Peyer's patch (tissue), 4 donors: ENCODE data around the gene ADARB1. TPM values are rescaled to one million over a fixed set of nuclear protein-coding genes. Genes with fewer than 3 reads are reported as not detected.

Experiments used
- DNase-seq, 3 donors: peaks; one replicate each; pipeline ENCODE4 v3.0.0-alpha.2; 2017 to 2019
- H3K27ac ChIP-seq, 4 donors: fragments of 200-600 bp; sonication (generic); one replicate each; pipeline ENCODE4 v1.5.1; 2016 to 2019
- H3K27me3 ChIP-seq, 2 donors: fragments of 200-600 bp; sonication (generic); one replicate each; pipeline ENCODE4 v1.5.1; 2019
- H3K36me3 ChIP-seq, 3 donors: fragments of 200-600 bp; sonication (generic); one replicate each; pipeline ENCODE4 v1.5.1; 2016 to 2019
- H3K4me1 ChIP-seq, 4 donors: fragments of 200-600 bp; sonication (generic); one replicate each; pipeline ENCODE4 v1.5.1; 2016 to 2019
- H3K4me3 ChIP-seq, 4 donors: fragments of 200-600 bp; sonication (generic); 1 replicate in 3 of 4; 2 replicates in 1 of 4; pipeline ENCODE4 v1.5.1; 2016 to 2019; ENCODE audit warnings: mild to moderate bottlenecking in 1 of 4
- H3K9me3 ChIP-seq, 4 donors: fragments of 200-600 bp; sonication (generic); one replicate each; pipeline ENCODE4 v1.5.1; 2016 to 2019; ENCODE audit warnings: mild to moderate bottlenecking in 1 of 4
- POLR2A ChIP-seq, 2 donors: fragments of 450-650 bp; IDR thresholded peaks; one replicate each; pipeline ENCODE4 v1.5.1; 2017; ENCODE audit warnings: antibody characterized with exemption in 2 of 2, mild to moderate bottlenecking in 2 of 2, moderate library complexity in 2 of 2
- total RNA-seq, 4 donors: library from RNA; depleted of rRNA; stranded (reverse); fragments of >200 nt; gene quantifications; one replicate each; pipeline ENCODE4 v1.1.0, GENCODE V29; 2016
- TF ChIP-seq, protein P1 (sequence below), 6 experiments: fragments of 450-650 bp in 4 of 6; fragments of 200-600 bp in 2 of 6; sonication (generic) in 1 of 6; IDR thresholded peaks; one replicate each; pipeline ENCODE4 v1.5.1; 2017 to 2019; ENCODE audit warnings: antibody characterized with exemption in 6 of 6, mild to moderate bottlenecking in 3 of 6, moderate library complexity in 1 of 6

The ADARB1 gene
- total RNA-seq, 4 donors from 2014 or later, result 7.4 to 47.9 (median 10.0) TPM

DNA sequence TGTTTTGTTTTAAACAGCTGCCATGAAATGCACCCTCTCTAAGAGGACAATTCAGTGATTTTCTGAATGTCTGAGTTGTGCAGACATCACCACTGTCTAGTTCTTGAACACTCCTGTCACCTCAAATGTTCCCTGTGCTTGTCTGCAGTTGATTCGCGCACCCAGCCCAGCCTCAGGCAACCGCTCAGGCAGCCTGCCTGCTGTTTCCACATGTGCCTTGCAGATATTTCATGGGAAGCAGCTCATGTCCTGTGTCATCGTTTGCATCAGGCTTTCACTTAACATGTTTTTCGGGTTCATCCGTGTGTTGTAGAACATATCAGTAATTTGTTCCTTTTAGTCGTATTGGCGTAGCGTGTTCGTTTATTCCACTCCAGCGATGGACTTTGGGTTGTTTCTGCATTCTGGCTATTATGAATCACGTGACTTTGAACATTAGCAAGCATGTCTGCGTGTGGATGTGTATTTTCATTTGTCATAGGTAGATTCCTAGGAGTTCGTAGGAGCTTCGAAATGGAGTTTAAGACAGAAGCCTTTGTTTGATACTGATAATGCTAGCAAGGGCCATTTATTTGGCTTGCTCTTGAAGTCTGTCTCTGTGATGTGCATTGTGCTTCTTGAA, 12.1 kb downstream of the ADARB1 start:
- no peak for DNase-seq
- no peak for TF ChIP-seq POLR2A (IDR thresholded peaks at IDR 0.05)
- TF ChIP-seq, protein P1, sequence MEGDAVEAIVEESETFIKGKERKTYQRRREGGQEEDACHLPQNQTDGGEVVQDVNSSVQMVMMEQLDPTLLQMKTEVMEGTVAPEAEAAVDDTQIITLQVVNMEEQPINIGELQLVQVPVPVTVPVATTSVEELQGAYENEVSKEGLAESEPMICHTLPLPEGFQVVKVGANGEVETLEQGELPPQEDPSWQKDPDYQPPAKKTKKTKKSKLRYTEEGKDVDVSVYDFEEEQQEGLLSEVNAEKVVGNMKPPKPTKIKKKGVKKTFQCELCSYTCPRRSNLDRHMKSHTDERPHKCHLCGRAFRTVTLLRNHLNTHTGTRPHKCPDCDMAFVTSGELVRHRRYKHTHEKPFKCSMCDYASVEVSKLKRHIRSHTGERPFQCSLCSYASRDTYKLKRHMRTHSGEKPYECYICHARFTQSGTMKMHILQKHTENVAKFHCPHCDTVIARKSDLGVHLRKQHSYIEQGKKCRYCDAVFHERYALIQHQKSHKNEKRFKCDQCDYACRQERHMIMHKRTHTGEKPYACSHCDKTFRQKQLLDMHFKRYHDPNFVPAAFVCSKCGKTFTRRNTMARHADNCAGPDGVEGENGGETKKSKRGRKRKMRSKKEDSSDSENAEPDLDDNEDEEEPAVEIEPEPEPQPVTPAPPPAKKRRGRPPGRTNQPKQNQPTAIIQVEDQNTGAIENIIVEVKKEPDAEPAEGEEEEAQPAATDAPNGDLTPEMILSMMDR (IDR thresholded peaks at IDR 0.05), result no peak
- H3K4me3 ChIP-seq, result no peak overlapping the region

DNA sequence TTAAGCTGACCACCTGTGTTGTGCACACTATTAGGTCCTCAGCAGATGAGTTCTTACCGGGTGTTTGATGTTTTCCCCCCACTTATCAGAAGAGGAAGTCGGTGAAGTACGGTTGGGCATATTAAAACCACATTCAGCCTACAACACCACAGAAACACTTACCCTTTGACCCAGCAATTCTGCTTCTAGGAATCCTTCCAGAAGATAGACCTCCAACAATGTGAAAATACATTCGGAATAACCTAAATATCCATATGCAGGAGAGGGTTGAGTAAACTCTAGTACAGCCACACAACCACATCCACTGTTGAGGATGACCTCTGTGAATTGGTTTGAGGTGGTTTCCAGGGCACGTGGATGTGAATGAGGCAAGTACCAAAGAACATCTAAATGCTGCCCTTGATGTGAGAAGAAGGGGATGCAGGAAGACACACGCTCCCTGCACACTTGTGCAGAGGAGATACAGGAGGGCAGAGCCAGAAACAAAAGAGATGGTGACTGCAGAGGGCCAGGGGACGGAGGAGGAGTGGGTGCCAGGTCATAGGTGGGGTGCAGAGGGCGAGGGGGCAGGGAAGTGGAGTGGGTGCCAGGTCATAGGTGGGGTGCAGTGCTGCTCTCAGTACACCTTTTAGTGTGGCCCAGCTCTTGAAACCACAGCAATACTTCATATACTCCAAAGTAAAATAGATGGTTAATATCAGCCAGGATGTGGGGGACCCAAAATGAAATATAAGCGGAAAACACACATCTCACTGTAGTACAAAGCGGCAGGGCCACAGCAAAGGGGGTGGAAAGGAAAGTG, 12.8 kb downstream of the ADARB1 start:
- Histone ChIP-seq H3K27ac (peak overlapping the region in 1 of 4 donors; percentile 26), H3K4me3 (no peak overlapping the region), H3K9me3 (no peaks in the 10 kb centered on the region), H3K4me1 (no peaks in the 10 kb centered on the region), H3K27me3 (no peaks in the 10 kb centered on the region), H3K36me3 (no peaks in the 10 kb centered on the region)
- no peak for DNase-seq
- TF ChIP-seq, protein P1 (IDR thresholded peaks at IDR 0.05), result no peak
- no peak for TF ChIP-seq POLR2A (IDR thresholded peaks at IDR 0.05)

More for the DNA sequence above, 12.1 kb downstream of the ADARB1 start:
- Histone ChIP-seq H3K36me3 (no peaks in the 10 kb centered on the region), H3K9me3 (no peaks in the 10 kb centered on the region), H3K27me3 (no peaks in the 10 kb centered on the region), H3K4me1 (no peaks in the 10 kb centered on the region), H3K27ac (no peak overlapping the region)

DNA sequence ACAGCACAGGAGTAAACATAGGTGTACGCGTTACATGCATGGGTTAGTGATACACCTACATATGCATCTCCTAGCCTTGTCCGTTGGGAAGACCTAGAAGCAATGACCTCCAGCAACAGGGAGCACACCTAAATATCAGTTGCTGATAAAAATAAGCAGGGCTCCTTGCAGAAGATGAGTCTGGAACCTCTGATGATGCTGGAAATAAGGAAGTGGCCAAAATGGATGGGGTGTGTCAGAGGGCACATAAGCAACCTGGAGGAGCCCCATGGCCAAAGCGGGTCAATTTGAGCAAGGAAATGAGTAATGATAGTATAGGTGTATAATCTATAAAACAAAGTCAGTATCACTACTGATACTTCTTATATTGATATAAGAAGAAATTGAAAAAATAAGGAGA, 13.7 kb downstream of the ADARB1 start:
- DNase-seq, result no peak
- Histone ChIP-seq H3K9me3 (no peaks in the 10 kb centered on the region), H3K4me1 (no peaks in the 10 kb centered on the region), H3K4me3 (no peak overlapping the region), H3K36me3 (no peaks in the 10 kb centered on the region), H3K27ac (no peak overlapping the region), H3K27me3 (no peaks in the 10 kb centered on the region)
- TF ChIP-seq, protein P1 (IDR thresholded peaks at IDR 0.05), result no peak
- no peak for TF ChIP-seq POLR2A (IDR thresholded peaks at IDR 0.05)

DNA sequence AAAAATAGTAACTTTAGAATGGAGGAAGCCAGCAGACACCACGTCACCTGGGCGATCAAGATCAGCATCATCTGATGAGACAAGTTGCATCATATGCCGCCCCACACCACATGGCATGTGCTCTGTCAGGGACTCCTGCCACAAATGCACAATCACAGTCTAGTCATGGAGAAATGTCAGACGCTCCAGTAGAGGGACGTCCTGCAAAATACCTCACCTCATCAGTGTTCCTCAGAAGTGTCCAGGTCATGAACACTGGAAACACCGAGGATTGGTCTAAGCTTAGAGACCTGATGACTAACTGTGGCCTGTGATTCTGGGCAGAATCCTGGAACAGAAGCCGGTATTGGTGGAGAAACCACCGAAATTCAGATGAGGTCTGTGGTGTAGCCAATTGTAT, 14.3 kb downstream of the ADARB1 start:
- Histone ChIP-seq H3K4me3 (no peak overlapping the region), H3K27ac (no peak overlapping the region), H3K27me3 (no peaks in the 10 kb centered on the region), H3K36me3 (no peaks in the 10 kb centered on the region), H3K9me3 (no peaks in the 10 kb centered on the region), H3K4me1 (peaks cover 0 to 4% (median 0%) of the 10 kb centered on the region in 4 donors)
- DNase-seq, result no peak
- TF ChIP-seq POLR2A (IDR thresholded peaks at IDR 0.05), result no peak
- TF ChIP-seq, protein P1 (IDR thresholded peaks at IDR 0.05), result no peak

DNA sequence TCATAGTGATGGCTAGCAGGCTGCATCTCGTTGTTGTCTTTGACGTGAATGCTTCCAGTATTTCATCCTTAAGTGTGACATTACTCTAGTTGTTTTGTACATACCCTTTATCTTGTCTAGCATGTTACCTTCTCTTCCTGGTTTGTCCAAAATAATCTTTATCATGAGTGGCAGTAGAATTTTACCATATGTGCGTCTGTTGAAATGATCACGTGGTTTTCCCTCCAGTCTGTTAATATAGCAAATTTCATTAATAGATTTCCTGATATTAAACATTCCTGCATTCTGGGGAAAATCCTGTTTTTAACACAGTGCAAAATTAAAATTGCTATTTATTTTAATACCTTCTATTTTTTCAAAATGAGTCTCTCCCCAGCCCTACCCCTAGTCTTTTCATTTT, 15.6 kb downstream of the ADARB1 start:
- DNase-seq, result no peak
- Histone ChIP-seq H3K27ac (no peak overlapping the region), H3K4me3 (no peak overlapping the region), H3K9me3 (no peaks in the 10 kb centered on the region), H3K36me3 (no peaks in the 10 kb centered on the region), H3K4me1 (peaks cover 0 to 4% (median 0%) of the 10 kb centered on the region in 4 donors), H3K27me3 (no peaks in the 10 kb centered on the region)
- no peak for TF ChIP-seq POLR2A (IDR thresholded peaks at IDR 0.05)
- TF ChIP-seq, protein P1 (IDR thresholded peaks at IDR 0.05), result no peak
